ENCODE data around the gene RALGPS1. TPM values are rescaled to one million over a fixed set of nuclear protein-coding genes. Genes with fewer than 3 reads are reported as not detected.

The RALGPS1 gene
- total RNA-seq, 1 experiment from 2014 or later, result 28.5 TPM

GRCh38 chr9:127197861-127198430, 283.4 kb downstream of the RALGPS1 start:
- Mint-ChIP-seq H3K27ac (peak overlapping the region; percentile 27; the same call in 1 of the 2 replicates), H3K36me3 (no peaks in the 10 kb centered on the region), H3K9me3 (no peaks in the 10 kb centered on the region), H3K27me3 (ENCODE audit: low read depth) (no peaks in the 10 kb centered on the region), H3K4me1 (peaks cover 7% of the 10 kb centered on the region), H3K4me3 (no peak overlapping the region)
- DNase-seq (ENCODE audit: low spot score) (no peak), ATAC-seq (no peak)
- ChIA-PET POLR2A (no interaction called here), CTCF (interaction anchor here (1.0 to 9.5 kb wide), 17 partner anchors 10 to 343 kb away, joined by 3 to 63 read pairs (median 4); partner anchors contain the start of gene ANGPTL2)
- TF ChIP-seq ZNF317 (CRISPR knock-in tag; IDR thresholded peaks at IDR 0.05; ENCODE audit: borderline replicate concordance, low read depth) (no peak), SMAD3 (CRISPR knock-in tag; IDR thresholded peaks at IDR 0.05; ENCODE audit: borderline replicate concordance) (no peak), NR2C2 (CRISPR knock-in tag; IDR thresholded peaks at IDR 0.05) (no peak), CTCF (IDR thresholded peaks at IDR 0.05) (no peak), NR1H2 (CRISPR knock-in tag; IDR thresholded peaks at IDR 0.05) (no peak), OVOL2 (CRISPR knock-in tag; IDR thresholded peaks at IDR 0.05; ENCODE audit: borderline replicate concordance) (no peak), JAZF1 (CRISPR knock-in tag; IDR thresholded peaks at IDR 0.05) (no peak), GABPB1 (CRISPR knock-in tag; IDR thresholded peaks at IDR 0.05) (no peak), ZBTB21 (CRISPR knock-in tag; IDR thresholded peaks at IDR 0.05; ENCODE audit: borderline replicate concordance) (no peak), PRDM15 (CRISPR knock-in tag; IDR thresholded peaks at IDR 0.05) (no peak), KAT7 (CRISPR knock-in tag; IDR thresholded peaks at IDR 0.05; ENCODE audit: borderline replicate concordance) (no peak), FOXJ3 (CRISPR knock-in tag; IDR thresholded peaks at IDR 0.05; ENCODE audit: borderline replicate concordance) (no peak), ZNF512 (CRISPR knock-in tag; IDR thresholded peaks at IDR 0.05; ENCODE audit: borderline replicate concordance) (no peak), ATF1 (CRISPR knock-in tag; IDR thresholded peaks at IDR 0.05) (no peak), E2F1 (CRISPR knock-in tag; IDR thresholded peaks at IDR 0.05) (no peak), SP1 (CRISPR knock-in tag; conservative IDR thresholded peaks at IDR 0.05) (no peak), MAX (CRISPR knock-in tag; IDR thresholded peaks at IDR 0.05) (no peak), MYBL2 (CRISPR knock-in tag; IDR thresholded peaks at IDR 0.05) (no peak), CREM (CRISPR knock-in tag; IDR thresholded peaks at IDR 0.05) (no peak)
